Nephron progenitor cell (in vitro differentiated cells): ENCODE data around the gene NKG7.

Experiments
- DNase-seq: peaks from one replicate; pipeline ENCODE4 v3.0.0; 2021
- H3K27ac Mint-ChIP-seq: 2 replicates; pipeline ENCODE4 v1.8.0; 2021; ENCODE audit warnings: mild to moderate bottlenecking, moderate library complexity, mixed read lengths
- H3K27me3 Mint-ChIP-seq: 2 replicates; pipeline ENCODE4 v1.8.0; 2021; ENCODE audit warnings: mild to moderate bottlenecking, low read depth, mixed read lengths; ENCODE audit not compliant: poor library complexity
- H3K36me3 Mint-ChIP-seq: 2 replicates; pipeline ENCODE4 v1.8.0; 2021; ENCODE audit warnings: low read depth, mixed read lengths
- H3K4me1 Mint-ChIP-seq: 2 replicates; pipeline ENCODE4 v1.8.0; 2021; ENCODE audit warnings: mixed read lengths
- H3K4me3 Mint-ChIP-seq: 2 replicates; pipeline ENCODE4 v1.8.0; 2021; ENCODE audit warnings: mild to moderate bottlenecking, moderate library complexity, mixed read lengths
- H3K9me3 Mint-ChIP-seq: 2 replicates; pipeline ENCODE4 v1.8.0; 2021; ENCODE audit warnings: mild to moderate bottlenecking, moderate library complexity, mixed read lengths
- CTCF ChIP-seq: fragments of 200-600 bp; sonication (generic); IDR thresholded peaks from 2 replicates; pipeline ENCODE4 v1.5.0; 2021; ENCODE audit warnings: antibody characterized with exemption

NKG7 gene

GRCh38 chr19:51391073-51391611 lies 18.7 kb upstream of the NKG7 start:
- Mint-ChIP-seq H3K27me3 (peaks cover 6% of the 10 kb centered on the region), H3K4me3 (peak overlapping the region; percentile 33)

GRCh38 chr19:51389143-51389542 lies 16.7 kb upstream of the NKG7 start:
- no peak overlapping the region for H3K27ac Mint-ChIP-seq
- H3K9me3 Mint-ChIP-seq, result no peaks in the 10 kb centered on the region
- peaks cover 54% of the 10 kb centered on the region for H3K4me1 Mint-ChIP-seq
- no peak for TF ChIP-seq CTCF
- H3K4me3 Mint-ChIP-seq, result no peak overlapping the region
- peaks cover 3% of the 10 kb centered on the region for H3K27me3 Mint-ChIP-seq
- no peak for DNase-seq
- H3K36me3 Mint-ChIP-seq, result no peaks in the 10 kb centered on the region

More at GRCh38 chr19:51391073-51391611, 18.7 kb upstream of the NKG7 start:
- no peak for TF ChIP-seq CTCF
- H3K4me1 Mint-ChIP-seq, result peaks cover 59% of the 10 kb centered on the region
- H3K36me3 Mint-ChIP-seq, result no peaks in the 10 kb centered on the region
- H3K27ac Mint-ChIP-seq, result no peak overlapping the region
- H3K9me3 Mint-ChIP-seq, result no peaks in the 10 kb centered on the region
- no peak for DNase-seq

GRCh38 chr19:51387924-51388389 lies 15.5 kb upstream of the NKG7 start, which contains the start of gene LIM2:
TSS of gene LIM2 (minus strand) at chr19:51387974. CDS start at chr19:51387443, 531 bp downstream.
- DNase-seq, result peak; percentile 62
- no peak for TF ChIP-seq CTCF
- Mint-ChIP-seq H3K27ac (peak within 1 kb of the TSS; percentile 89), H3K4me3 (peak within 1 kb of the TSS; percentile 7), H3K27me3 (peaks cover 3% of the 10 kb centered on the region), H3K36me3 (no peaks in the 10 kb centered on the region), H3K4me1 (peaks cover 49% of the 10 kb centered on the region), H3K9me3 (no peaks in the 10 kb centered on the region)

GRCh38 chr19:51386882-51387520 lies 14.5 kb upstream of the NKG7 start:
- Mint-ChIP-seq H3K36me3 (no peaks in the 10 kb centered on the region), H3K4me1 (peaks cover 49% of the 10 kb centered on the region)

GRCh38 chr19:51382004-51382403 lies 9.6 kb upstream of the NKG7 start:
- Mint-ChIP-seq H3K36me3 (no peaks in the 10 kb centered on the region), H3K4me3 (no peak overlapping the region), H3K27ac (no peak overlapping the region), H3K4me1 (peaks cover 15% of the 10 kb centered on the region), H3K9me3 (peaks cover 23% of the 10 kb centered on the region), H3K27me3 (peaks cover 6% of the 10 kb centered on the region)
- DNase-seq, result no peak
- no peak for TF ChIP-seq CTCF

More at GRCh38 chr19:51386882-51387520, 14.5 kb upstream of the NKG7 start:
- TF ChIP-seq CTCF, result no peak
- Mint-ChIP-seq H3K4me3 (no peak overlapping the region), H3K27ac (no peak overlapping the region), H3K9me3 (peaks cover 8% of the 10 kb centered on the region), H3K27me3 (peaks cover 3% of the 10 kb centered on the region)
- no peak for DNase-seq

- no peak for DNase-seq
- Mint-ChIP-seq H3K27ac (no peak overlapping the region), H3K4me3 (no peak overlapping the region), H3K27me3 (peaks cover 4% of the 10 kb centered on the region), H3K9me3 (peaks cover 23% of the 10 kb centered on the region), H3K36me3 (no peaks in the 10 kb centered on the region), H3K4me1 (peaks cover 8% of the 10 kb centered on the region)
- TF ChIP-seq CTCF, result no peak
Measured at GRCh38 chr19:51380379-51380778, 7.9 kb upstream of the NKG7 start.
